Tibial nerve (tissue), 4 donors: ENCODE measurements around the gene RUNX1.

Experiments used
- EP300 ChIP-seq, 2 donors: sonication (generic); formaldehyde crosslinking; IDR thresholded peaks; one replicate each; pipeline ENCODE4 v1.6.1; 2017; ENCODE audit warnings: antibody characterized with exemption in 2 of 2, mild to moderate bottlenecking in 1 of 2
- TF ChIP-seq, protein P1 (sequence below), 5 experiments: fragments of 200-600 bp in 3 of 5; fragments of 450-650 bp in 2 of 5; sonication (generic) in 3 of 5; IDR thresholded peaks; one replicate each; pipeline ENCODE4 v1.5.1; 2016 to 2019; ENCODE audit warnings: antibody characterized with exemption in 5 of 5, mild to moderate bottlenecking in 3 of 5, moderate library complexity in 2 of 5

DNA sequence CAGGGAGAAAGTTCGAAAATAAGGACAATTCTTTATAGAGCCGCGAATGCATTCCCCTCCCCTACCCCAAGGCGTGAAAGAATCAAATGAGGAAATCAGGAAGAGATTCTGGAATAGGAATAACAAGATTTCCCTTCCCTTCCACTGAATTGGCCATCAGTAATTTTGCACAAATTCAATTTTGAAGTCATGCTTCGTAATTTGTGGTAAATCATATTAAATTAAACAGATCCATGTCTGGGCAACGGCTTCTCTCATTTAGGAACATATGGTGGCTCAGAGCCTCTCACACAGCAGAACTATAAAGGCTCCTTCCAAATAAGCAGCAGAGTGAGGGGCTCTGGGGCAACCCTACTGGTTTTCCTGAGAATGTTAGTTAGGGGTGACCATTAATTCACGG, 227.4 kb downstream of the RUNX1 start:
- TF ChIP-seq, protein P1, sequence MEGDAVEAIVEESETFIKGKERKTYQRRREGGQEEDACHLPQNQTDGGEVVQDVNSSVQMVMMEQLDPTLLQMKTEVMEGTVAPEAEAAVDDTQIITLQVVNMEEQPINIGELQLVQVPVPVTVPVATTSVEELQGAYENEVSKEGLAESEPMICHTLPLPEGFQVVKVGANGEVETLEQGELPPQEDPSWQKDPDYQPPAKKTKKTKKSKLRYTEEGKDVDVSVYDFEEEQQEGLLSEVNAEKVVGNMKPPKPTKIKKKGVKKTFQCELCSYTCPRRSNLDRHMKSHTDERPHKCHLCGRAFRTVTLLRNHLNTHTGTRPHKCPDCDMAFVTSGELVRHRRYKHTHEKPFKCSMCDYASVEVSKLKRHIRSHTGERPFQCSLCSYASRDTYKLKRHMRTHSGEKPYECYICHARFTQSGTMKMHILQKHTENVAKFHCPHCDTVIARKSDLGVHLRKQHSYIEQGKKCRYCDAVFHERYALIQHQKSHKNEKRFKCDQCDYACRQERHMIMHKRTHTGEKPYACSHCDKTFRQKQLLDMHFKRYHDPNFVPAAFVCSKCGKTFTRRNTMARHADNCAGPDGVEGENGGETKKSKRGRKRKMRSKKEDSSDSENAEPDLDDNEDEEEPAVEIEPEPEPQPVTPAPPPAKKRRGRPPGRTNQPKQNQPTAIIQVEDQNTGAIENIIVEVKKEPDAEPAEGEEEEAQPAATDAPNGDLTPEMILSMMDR (IDR thresholded peaks at IDR 0.05), result no peak
- TF ChIP-seq EP300 (IDR thresholded peaks at IDR 0.05), result no peak
